ENCODE results near the gene FASTK.
"Not testable (repeated sequence)": the region's sequence is repeated elsewhere in the genome, so short reads cannot be mapped to it uniquely, and the experiment has no call there.

FASTK gene

GRCh38 chr7:151026771-151027727, 53.6 kb downstream of the FASTK start:
- H3K36me3 ChIP-seq (ENCODE audit: control insufficient read depth in 1 of 2, insufficient read depth in 2 of 2, low read length in 2 of 2); H3K4me1 ChIP-seq (ENCODE audit: control insufficient read depth in 1 of 2, insufficient read depth in 2 of 2, low read length in 2 of 2); H3K27ac ChIP-seq (ENCODE audit: low read length); H3K27me3 ChIP-seq (ENCODE audit: low read depth, low read length); H3K9me3 ChIP-seq (ENCODE audit: control insufficient read depth in 1 of 2, low read length in 2 of 2): not testable (repeated sequence)
- peak overlapping the region in 1 of 2 donors; percentile 67 for H3K4me3 ChIP-seq (ENCODE audit: low read depth in 1 of 2, low read length in 2 of 2)

Data from muscle layer of duodenum (tissue), 2 donors.